SH-SY5Y (cell line): Measurements from ENCODE around the gene MLC1.

Source experiments
- GATA2 ChIP-seq: IDR thresholded peaks from 2 replicates; pipeline ENCODE4 v1.6.1; 2011; ENCODE audit warnings: mild to moderate bottlenecking, low read depth, low read length
- GATA3 ChIP-seq: IDR thresholded peaks from 2 replicates; pipeline ENCODE4 v1.6.1; 2011; ENCODE audit warnings: low read depth, mild to moderate bottlenecking, low read length, moderate library complexity

GRCh38 chr22:50020606-50021005 is 64.6 kb downstream of the MLC1 start:
- TF ChIP-seq GATA2 (no peak), GATA3 (no peak)
